Mesenteric fat pad (tissue), 1 donor: Measurements from ENCODE around the gene KCNN2. TPM values are rescaled to one million over a fixed set of nuclear protein-coding genes. Genes with fewer than 3 reads are reported as not detected.
"Not testable (repeated sequence)": the region's sequence is repeated elsewhere in the genome, so short reads cannot be mapped to it uniquely, and the experiment has no call there.

ENCODE experiments used
- DNase-seq: peaks from one replicate; pipeline ENCODE4 v3.0.0-alpha.2; 2020; ENCODE audit warnings: low spot score
- total RNA-seq: library from RNA; stranded (reverse); fragmentation: NEBNext Ultra II Directional; extraction: Animal tissue kit (Norgen Biotek cat#: 25700); gene quantifications from one replicate; pipeline ENCODE4 v1.2.1, GENCODE V29; 2021
- donor health status: DM: yes; HTN: yes; CAD: no.

KCNN2 gene
- total RNA-seq, 1 donor from 2014 or later = not detected

DNA sequence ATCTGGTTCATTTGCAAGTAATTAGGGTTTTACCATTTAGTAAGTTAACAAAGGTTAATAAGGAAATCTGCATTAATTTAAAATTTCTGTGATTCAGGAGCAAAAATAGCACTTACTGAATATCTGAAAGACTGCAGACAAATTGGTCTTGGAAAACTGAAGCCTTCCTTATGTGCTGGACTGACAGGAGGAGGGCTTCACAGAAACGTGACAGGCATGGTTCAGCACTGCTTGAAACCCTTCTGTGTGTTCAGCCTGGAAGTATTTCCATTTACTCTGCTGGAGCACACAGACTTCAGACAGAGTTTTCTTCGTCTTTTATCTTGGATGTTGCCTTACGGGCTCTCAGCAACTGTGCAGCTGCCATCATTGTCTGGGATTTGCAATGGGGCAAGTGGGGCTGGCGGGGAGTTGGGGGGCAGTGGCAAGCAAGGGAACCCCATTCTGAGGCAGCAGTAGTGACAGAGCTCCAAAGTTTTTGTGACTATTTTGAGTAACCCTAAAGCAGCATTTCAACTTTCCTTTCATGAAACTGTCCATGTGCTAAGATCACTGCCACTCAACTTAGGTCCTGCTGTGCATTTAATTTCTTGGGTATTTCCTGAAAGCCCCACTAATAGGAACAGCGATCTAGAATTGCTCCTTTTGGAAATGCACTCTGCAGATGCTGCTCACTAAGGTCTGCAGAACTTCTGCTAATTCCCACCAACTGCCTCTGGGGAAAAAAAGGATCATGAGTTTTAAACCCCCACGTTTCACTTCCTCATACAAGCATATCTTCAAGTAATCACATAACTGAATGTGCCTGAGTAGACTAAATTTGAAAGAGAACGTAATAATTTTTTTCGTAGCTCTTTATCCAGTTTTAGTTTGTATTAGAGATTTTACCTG, 56.6 kb downstream of the KCNN2 start:
- DNase-seq = no peak

DNA sequence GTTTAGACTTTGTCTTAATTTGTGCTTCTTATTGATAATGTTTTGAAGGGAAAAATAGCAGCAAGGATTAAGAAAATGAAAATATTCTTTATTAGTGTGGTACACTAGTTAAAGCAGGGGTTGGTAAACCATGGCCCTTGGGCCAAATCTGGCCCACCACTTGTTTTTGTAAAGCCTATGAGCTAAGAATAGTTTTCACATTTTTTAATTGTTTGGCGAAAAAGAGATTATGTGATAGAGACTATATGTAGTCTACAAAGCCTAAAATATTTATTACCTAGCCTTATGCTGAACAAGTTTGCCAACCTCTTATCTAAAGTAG, 57.2 kb downstream of the KCNN2 start:
- no peak for DNase-seq

DNA sequence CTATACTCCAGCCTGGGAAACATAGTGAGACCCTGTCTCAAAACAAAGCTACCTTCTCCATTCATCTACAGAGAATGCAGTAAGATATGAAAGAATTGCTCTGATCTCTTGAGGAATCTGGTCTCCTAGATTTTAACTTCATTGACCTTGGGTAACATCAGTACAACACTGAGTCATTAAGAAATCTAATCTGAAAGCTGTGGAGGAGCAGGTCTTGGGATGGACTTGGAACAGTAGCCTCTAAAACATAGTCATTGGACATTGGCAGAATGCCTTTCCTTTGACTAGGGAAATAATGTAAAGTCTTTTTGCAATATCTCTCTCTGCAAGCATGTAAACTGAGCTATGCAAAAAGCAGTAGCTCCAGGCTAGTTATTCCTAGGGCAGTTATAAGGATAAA, 58.1 kb downstream of the KCNN2 start:
- no peak for DNase-seq

DNA sequence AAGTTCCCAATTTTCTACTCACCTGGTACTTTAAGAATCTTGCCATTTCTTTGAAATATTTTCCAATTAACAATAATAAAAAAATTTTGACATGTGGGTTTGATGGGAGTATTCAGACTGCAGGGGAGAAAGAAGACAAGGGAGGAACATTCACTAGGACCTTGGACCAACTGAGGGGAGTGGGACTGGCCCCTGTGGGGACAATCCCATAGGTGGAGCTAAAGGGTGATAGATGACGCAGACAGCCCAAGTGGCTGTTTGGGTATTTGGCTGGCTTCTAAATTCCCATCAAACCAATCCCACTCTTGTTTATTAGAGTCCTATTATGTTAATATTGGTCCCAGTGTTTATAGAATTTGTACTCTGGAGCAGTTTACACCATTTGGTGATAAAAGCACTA, 65.3 kb downstream of the KCNN2 start:
- DNase-seq = no peak

DNA sequence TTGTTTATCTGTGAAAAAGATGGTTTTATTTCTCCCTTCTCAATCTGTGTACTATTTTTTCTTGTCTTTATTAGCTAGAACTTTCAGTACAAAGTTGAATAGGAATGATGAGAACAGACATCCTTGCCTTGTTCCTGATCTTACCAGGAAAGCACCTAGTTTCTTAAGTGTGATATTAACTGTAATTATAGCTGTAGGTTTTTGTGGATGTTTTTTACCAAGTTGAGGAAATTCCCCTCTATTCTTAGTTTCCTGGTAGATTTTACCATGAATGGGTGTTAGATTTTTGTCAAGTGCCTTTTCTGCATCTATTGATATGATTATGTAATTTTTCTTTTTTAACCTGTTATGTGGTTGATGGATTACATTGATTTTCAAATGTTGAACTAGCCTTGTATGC, 68.7 kb downstream of the KCNN2 start:
- no peak for DNase-seq

DNA sequence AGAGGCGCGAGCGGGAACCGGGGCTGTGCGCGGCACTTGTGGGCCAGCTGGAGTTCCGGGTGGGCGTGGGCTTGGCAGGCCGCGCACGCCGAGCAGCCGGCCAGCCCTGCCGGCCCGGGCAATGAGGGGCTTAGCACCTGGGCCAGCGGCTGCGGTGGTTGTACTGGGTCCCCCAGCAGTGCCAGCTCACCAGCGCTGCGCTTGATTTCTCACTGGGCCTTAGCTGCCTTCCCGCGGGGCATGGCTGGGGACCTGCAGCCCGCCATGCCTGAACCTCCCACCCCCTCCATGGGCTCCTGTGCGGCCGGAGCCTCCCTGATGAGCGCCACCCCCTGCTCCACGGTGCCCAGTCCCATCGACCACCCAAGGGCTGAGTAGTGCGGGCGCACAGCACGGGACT, 70.8 kb downstream of the KCNN2 start:
- not testable (repeated sequence) for DNase-seq

DNA sequence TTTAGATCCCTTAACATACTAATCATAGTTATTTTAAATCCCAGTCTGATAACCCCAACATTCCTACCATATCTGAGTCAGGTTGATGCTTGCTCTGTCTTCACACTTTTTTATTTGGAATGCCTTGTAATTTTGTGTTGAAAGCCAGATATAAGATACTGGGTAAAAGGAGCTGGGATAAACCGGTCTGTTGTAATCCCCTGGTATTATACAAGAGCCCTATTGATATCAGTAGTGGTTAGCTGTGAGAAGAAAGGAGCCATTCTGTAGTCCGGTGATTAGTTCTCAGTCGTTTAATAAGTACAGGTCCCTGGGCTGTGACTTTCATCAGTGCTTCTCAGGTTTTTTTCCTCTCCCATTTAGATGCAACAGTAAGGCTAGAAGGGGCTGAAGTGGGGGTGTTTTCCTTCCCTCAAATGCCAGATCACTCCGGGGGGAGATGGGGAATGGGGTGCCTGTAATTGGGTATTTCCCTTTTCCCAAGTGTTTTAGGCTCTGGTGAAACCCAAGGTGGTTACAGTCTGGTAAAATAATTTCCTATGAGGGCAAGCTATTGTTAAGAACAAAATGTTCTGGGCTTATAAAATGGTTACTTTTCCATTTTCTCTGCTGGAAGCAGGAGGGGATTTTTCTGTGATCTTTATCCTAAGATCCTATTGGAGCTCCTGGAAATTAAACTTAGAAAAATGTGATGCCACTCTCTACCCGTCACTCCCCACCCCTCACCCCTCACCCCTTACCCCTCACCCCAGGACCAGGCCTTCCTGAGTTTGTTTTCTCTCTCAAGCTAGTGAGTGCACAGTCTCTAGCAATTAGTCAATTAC, 72.7 kb downstream of the KCNN2 start:
- DNase-seq = no peak

DNA sequence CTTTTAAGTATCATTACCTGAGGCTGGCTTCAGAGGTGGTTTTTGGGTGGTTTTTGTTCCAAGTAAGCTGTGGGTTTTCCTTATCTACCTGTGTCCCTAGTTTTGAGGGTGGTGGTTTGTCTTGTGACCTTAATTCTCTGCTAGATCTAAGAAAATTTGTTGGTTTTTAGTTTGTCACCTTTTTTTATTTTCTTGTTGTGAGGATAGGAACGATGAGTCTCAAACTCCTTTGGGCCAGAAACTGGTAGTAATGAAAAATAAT, 73.3 kb downstream of the KCNN2 start:
- no peak for DNase-seq

DNA sequence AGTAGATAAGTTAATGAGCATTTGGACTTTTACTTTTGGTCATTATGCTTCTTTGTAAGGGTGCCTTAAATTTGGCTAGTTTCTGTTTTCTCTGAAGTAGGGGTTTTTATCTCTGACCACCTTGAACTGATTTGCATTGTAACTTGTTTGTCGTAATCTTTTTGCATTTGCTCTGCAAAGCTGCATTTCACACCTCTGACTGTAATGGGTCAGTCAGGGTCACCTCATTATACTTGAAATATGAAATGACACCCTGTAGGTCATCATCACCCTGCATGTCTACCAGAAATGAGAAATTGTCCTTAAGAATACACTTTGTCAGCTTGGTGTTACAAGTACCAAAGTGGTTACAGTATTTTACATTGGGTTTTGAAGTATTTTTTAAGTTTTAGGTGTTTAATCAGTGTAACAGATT, 74.0 kb downstream of the KCNN2 start:
- no peak for DNase-seq

DNA sequence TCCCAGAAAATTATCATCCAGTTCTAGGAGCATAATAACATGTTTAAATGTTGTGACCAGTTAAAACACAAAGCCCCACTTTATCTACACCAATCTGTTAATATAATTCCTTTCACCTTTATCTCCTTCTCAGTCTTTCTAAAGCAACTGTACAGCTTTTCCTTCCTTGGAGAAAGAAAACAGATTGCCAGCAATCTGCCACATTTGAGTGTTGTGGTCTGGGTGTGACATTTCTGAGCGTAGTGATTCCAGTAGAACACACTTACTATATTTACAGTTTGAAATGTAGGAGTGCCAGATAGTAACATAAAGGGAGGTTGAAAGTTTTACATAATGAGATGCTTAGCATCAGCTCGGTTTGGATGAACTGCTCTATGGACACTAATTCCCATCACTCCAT, 76.1 kb downstream of the KCNN2 start:
- DNase-seq = no peak

DNA sequence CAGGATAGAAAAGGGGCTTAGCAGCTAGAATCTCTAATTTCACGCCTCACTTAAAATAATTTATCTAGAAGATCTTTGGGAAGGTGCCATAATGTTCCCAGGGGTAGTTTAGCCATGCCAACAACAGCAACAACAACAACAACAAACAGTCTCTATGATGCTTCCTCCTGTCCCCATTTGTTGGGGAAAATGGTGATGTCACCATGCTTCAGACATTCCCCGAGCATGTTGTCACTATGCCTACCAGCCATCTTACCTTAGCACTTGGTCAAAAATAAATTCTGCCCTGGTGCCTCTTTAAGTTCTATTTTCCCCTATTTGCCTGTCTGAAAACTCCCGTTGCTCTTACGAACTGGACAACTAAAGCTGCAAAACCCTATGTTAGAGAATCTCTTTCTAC, 76.6 kb downstream of the KCNN2 start:
- no peak for DNase-seq

DNA sequence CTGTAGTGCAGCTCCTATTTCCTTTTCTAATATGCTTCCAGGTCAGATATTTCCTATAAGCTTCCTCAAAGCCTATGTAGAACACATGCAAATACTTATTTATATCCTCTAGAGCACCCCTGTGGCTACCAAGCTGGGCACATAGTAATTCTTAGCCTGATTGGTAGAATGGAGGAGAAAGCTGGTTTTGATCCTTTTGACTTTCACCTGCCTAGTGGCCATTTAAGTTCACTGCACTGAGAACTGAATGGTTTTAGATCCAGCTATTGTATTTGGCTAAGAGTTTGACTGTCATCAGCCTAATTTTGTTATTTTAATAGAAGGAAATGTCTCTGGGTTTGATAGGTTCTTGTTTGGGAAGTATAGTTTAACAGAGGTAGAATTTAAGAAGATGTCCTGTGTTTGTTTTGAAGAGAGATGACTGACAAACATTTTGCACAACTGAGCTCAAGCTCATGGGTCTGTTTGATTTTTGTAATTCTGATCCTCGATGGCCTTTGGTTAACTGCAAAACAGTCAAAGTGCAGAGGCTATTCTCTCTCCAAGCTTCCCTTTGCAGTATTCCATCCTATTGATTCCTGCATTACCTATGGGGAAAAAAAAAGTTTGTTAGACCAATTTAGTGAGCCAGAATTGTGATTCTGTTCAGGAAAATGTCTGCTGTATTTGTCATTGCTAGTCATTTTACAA, 85.4 kb downstream of the KCNN2 start:
- no peak for DNase-seq

DNA sequence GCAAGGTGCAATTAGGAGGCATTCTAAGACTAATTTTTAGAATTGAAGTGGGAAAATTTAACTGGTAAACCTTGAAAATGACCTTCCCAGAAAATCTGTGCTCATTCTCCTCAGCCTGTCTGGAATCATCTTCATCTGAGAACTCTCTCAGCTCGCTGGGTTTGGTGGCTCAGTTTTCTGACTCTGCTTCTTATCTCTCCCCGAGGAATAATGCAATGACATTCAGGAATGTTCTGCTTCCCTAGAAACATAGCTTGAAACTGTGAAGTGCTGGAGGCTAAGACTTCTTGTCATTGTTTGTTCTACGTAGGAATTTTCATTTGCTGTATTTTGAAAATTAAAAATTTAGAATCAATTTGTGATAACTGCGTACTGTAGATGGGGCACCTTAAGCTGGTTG, 86.6 kb downstream of the KCNN2 start:
- no peak for DNase-seq

DNA sequence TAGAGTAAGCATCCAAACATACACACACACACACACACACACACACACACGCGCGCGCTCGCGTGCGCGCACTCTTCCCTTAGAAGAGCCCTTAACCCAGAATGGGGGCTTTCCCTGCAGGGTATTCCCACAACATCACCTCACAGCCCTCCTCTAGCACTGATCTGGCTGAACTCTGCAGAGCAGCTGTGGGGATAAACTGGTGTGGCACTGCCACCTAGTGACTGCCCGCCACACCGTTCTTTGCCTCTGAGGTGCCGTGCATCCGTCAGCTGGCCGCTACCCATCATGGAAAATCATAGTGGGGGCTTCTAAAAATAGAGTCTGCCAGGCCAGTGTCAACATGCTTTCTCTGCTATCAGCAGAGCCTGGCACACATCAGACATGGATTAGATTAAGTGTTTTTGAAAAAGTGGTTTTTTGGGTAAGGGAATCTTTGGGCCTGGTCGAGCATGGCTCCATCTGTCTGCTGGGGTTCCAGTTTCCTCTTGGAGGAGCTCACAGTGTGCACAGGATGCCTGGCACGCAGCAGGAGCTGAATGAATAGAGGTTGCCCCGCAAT, 88.1 kb downstream of the KCNN2 start:
- DNase-seq = no peak

DNA sequence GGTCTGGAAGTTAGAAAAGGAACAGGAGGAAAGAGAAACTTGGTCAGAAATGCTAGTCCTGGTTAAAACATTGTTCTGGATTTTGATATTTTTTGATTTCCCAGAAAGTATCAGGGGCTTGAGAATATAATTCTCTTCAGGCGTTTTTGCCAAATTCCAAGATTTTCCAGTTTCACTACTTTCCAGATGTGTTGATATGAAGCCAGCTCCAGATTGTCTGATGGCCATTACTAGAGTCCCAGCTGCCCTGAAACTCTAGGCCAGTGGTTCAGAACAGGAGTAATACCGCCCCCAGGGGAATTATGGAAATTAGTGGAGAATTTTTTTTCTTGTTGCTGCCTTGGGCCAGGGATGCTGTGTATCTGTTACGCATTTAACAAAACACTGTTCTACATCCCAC, 88.6 kb downstream of the KCNN2 start:
- no peak for DNase-seq

DNA sequence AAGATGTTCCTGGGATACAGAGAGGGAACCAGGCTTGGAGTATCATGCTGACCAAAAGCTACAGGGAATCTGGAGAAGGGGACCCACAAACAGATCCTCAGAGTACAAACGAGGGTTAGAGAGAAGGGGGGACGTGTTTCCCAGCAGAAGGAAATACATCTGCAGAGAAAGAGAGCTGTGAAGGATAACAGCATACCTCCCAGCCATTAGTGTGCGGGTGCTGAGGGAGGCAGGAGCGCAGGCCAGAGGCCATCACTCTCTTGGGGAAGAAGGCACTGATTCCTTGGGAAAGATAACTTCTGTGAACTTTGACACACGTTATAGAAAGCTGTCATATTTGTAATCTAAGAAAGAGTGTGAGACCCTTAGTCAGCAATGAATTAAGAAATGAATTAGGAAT, 96.9 kb downstream of the KCNN2 start:
- no peak for DNase-seq

DNA sequence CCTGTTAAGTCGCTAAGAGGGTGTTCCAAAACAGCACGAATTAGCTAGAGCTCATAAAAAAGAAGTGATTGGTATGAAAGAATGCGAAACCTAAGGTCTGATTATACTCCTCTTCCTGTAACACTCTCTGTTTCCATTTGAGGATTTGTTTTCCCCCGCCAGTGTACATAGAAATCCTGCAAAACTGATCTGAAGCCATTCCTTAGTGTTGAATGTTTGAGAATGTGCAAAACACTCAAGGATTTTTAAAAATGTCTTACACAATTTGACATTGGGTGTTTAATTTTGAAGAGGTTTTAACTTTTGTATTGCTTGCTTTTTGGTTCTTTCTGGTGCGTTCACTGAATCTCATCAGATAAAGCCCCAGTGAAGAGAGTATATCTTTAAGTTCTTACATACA, 105.3 kb downstream of the KCNN2 start:
- DNase-seq = no peak

DNA sequence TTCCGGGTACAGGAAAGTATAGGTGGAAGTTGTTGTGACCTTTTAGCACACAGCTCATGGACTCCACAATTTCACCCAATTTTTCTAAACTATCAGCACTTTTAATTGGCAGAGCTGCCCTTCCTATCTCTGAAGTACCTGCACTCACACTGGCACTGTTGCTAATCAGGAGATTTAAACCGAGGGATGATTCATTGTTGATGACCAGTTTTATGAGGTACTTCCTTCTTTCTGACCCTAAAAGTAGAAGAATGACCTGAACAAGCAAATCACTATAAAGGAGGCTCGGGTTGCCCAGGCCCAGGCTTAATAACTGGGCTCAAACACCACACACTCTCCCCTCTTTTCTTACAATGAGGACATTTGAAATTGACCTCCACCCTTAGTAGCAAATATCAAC, 105.9 kb downstream of the KCNN2 start:
- no peak for DNase-seq

DNA sequence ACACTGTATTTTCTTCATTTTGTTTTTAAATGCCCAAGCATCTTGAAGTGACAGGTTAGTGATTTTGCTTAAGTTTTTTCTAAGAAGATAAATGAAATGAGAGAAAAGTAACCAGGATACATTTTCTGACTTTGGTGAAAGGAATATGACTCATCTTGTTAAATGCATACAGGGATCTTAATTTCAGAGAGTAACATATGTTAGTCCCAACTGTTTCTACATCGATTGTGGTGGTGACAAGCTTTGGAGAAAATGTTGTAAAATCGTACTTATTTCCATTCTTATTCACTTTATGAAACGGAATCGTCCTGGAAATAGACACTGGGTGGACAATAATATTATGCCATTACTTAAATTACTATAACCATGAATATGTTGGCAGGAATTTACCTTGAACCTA, 107.5 kb downstream of the KCNN2 start:
- DNase-seq = no peak

DNA sequence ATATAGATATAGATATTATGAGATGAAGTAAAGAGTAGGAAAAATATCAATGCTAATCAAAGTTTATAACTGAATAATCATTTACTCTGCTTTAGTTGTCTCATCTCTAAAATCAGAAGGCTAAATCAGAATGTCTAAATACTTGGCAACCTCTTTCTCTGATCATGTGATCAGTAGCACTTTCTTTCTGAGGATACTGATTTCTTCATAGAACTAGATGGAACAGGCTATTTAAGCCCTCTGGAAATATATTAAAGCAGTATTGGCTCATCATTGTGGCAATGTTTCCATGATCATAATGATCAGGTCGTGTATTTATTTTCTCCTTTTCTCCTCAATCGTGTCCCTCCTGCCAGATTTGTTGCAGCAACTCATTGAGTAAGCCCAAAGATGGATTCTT, 109.7 kb downstream of the KCNN2 start:
- no peak for DNase-seq

DNA sequence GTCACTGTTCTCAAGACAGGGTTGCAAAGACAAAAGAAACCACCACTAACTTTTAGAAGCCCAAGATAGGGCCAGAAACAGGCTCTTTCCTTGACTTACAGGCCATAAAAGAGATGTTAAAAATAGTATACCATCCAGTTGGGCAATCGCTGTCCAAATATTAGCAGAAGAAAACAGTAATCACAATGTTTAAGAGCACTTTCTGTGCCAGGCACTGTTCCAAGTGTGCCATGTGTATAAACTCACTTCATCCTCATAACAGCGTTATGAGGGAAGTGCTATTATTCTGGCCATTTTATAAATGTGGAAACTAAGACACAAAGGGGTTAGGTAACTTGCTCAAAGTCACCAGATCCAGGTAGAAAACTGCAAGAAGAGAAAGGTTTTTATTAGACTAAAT, 111.7 kb downstream of the KCNN2 start:
- DNase-seq = no peak

DNA sequence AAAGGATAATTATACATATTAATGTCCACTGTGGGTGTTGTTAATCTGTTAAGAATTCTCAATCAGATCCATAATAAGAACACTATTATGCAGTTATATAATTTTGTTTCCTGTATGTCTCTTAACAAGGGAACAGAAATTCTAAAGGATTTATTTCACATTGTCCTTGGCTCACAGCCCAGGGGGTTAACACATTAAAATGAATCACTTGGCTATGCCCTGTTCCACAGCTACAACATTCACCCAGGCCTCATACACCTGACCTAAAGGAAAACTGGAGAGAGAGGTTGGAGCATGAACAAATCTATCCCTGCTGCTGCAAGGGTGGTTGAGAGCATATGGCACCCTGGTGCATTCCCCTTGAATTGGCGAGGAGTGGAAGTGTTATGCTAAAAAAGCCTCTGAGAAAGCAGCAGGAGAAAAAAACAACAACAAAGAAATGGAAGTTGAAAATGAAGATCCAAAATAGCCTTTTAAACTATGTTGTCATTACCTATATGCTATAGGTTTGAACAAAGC, 116.0 kb downstream of the KCNN2 start:
- DNase-seq = no peak
